RWPE2 (cell line): ENCODE measurements around the gene LILRB3.

Experiments
- ATAC-seq: fragments of 200-7000 bp; cut with Tn5 transposase; 3 replicates; pipeline ENCODE4 v1.9.1; 2021; ENCODE audit warnings: low read depth
- DNase-seq: peaks from one replicate; pipeline ENCODE4 v3.0.0-alpha.2; 2020; ENCODE audit warnings: low spot score
- H3K27ac ChIP-seq: fragments of 450-650 bp; 2 replicates; pipeline ENCODE4 v1.5.1; 2017; ENCODE audit warnings: mild to moderate bottlenecking; ENCODE audit not compliant: poor library complexity, severe bottlenecking
- H3K27me3 ChIP-seq: fragments of 250-450 bp; sonication (Bioruptor Pico); 2 replicates; pipeline ENCODE4 v1.5.1; 2021; ENCODE audit warnings: mild to moderate bottlenecking, moderate library complexity; ENCODE audit not compliant: insufficient read depth, poor library complexity, severe bottlenecking
- H3K36me3 ChIP-seq: fragments of 250-450 bp; sonication (Bioruptor Pico); 2 replicates; pipeline ENCODE4 v1.5.1; 2020; ENCODE audit warnings: low read depth, mild to moderate bottlenecking, moderate library complexity
- H3K4me1 ChIP-seq: fragments of 250-450 bp; sonication (Bioruptor Pico); 2 replicates; pipeline ENCODE4 v1.5.1; 2021; ENCODE audit warnings: mild to moderate bottlenecking, moderate library complexity; ENCODE audit not compliant: insufficient read depth, poor library complexity, severe bottlenecking
- H3K4me3 ChIP-seq: fragments of 250-450 bp; sonication (Bioruptor Pico); 2 replicates; pipeline ENCODE4 v1.5.1; 2021; ENCODE audit warnings: mild to moderate bottlenecking, moderate library complexity; ENCODE audit not compliant: severe bottlenecking
- H3K9me3 ChIP-seq: fragments of 250-450 bp; sonication (Bioruptor Pico); 2 replicates; pipeline ENCODE4 v1.5.1; 2021; ENCODE audit warnings: mild to moderate bottlenecking, moderate library complexity; ENCODE audit not compliant: severe bottlenecking
- TF ChIP-seq, protein P1 (sequence below): fragments of 450-650 bp; IDR thresholded peaks from one replicate; pipeline ENCODE4 v1.5.1; 2017; ENCODE audit warnings: mild to moderate bottlenecking, moderate library complexity; ENCODE audit not compliant: poor library complexity, severe bottlenecking

Gene LILRB3

DNA sequence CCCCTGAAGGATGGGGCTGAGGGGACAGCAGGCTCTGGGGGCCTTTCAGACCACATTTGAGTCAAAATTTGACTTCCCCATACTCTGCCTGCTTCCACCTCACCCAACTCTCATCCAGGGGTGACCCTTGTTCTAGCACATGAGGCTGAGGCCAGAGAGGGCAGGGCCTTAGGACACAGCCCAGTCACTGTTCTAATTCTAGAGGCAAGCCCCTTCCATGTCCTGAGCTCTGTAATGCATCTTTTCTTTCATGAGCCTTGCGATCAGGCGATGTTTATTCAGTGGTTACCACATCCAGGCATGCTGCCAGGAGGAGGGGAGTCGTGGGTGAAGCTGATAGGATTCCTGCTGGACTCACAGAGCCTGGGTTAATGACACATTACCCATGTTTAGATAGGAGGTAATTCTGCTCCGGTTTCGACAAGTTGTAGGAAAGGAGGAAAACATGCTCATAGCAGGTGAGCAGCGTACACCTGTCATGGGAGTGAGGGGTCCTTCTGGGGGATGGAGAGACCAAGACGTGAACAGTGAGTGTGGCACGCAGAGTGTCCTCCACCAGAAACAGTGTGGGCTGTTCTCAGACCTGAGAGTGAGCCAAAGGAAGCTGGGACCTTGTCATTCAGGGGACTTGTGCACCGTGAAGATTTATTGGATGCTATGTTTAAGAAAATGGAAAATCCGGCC is 12.9 kb downstream of the LILRB3 start:
- H3K36me3 ChIP-seq: peaks cover 48% of the 10 kb centered on the region

GRCh38 chr19:54209058-54209810 is 13.6 kb downstream of the LILRB3 start:
- Histone ChIP-seq H3K27ac (peak overlapping the region; percentile 50), H3K4me3 (no peak overlapping the region), H3K4me1 (peaks cover 17% of the 10 kb centered on the region), H3K36me3 (peaks cover 56% of the 10 kb centered on the region), H3K9me3 (no peaks in the 10 kb centered on the region), H3K27me3 (no peaks in the 10 kb centered on the region)
- ATAC-seq: peak; percentile 26
- TF ChIP-seq, protein P1, sequence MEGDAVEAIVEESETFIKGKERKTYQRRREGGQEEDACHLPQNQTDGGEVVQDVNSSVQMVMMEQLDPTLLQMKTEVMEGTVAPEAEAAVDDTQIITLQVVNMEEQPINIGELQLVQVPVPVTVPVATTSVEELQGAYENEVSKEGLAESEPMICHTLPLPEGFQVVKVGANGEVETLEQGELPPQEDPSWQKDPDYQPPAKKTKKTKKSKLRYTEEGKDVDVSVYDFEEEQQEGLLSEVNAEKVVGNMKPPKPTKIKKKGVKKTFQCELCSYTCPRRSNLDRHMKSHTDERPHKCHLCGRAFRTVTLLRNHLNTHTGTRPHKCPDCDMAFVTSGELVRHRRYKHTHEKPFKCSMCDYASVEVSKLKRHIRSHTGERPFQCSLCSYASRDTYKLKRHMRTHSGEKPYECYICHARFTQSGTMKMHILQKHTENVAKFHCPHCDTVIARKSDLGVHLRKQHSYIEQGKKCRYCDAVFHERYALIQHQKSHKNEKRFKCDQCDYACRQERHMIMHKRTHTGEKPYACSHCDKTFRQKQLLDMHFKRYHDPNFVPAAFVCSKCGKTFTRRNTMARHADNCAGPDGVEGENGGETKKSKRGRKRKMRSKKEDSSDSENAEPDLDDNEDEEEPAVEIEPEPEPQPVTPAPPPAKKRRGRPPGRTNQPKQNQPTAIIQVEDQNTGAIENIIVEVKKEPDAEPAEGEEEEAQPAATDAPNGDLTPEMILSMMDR: no peak
- no peak for DNase-seq

More for the DNA sequence above, 12.9 kb downstream of the LILRB3 start:
- H3K27me3 ChIP-seq: no peaks in the 10 kb centered on the region
- DNase-seq: peak; percentile 89
- peak overlapping the region; percentile 50 for H3K27ac ChIP-seq
- ATAC-seq: peak; percentile 79
- peaks cover 11% of the 10 kb centered on the region for H3K4me1 ChIP-seq
- H3K9me3 ChIP-seq: no peaks in the 10 kb centered on the region
- H3K4me3 ChIP-seq: no peak overlapping the region
- TF ChIP-seq, protein P1: no peak

DNA sequence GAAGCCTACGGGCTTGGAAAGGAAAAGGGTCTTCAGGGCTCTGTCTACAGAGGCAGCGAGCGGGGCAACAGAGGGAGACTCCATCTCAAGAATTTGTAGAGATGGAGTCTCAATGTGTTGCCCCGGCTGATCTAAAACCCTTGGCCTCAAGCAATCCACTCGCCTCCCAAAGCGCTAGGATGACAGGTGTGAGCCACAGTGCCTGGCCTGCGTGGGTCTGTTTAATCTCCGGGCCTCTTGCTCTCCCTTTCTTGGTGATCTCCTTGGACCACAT is 14.1 kb downstream of the LILRB3 start:
- Histone ChIP-seq H3K4me1 (peaks cover 21% of the 10 kb centered on the region), H3K27me3 (no peaks in the 10 kb centered on the region), H3K27ac (peak overlapping the region; percentile 50), H3K36me3 (peaks cover 61% of the 10 kb centered on the region), H3K9me3 (no peaks in the 10 kb centered on the region), H3K4me3 (no peak overlapping the region)
- ATAC-seq: peak; percentile 16
- TF ChIP-seq, protein P1: no peak
- DNase-seq: no peak

- peaks cover 66% of the 10 kb centered on the region for H3K36me3 ChIP-seq
- peaks cover 26% of the 10 kb centered on the region for H3K4me1 ChIP-seq
- TF ChIP-seq, protein P1: no peak
- H3K9me3 ChIP-seq: no peaks in the 10 kb centered on the region
- no peaks in the 10 kb centered on the region for H3K27me3 ChIP-seq
- peak overlapping the region; percentile 50 for H3K27ac ChIP-seq
- H3K4me3 ChIP-seq: no peak overlapping the region
- ATAC-seq: peak; percentile 8
- no peak for DNase-seq
Measured at GRCh38 chr19:54207983-54208783, 14.6 kb downstream of the LILRB3 start.
